GM12864 (cell line): ENCODE measurements around the gene DLGAP4.

Experiments used
- DNase-seq: peaks from one replicate; pipeline ENCODE4 v3.0.0-alpha.2; 2011; ENCODE audit warnings: low read depth
- H3K4me3 ChIP-seq: 2 replicates; pipeline ENCODE4 v1.5.1; 2011; ENCODE audit warnings: mild to moderate bottlenecking, low read depth, low read length, control low read depth
- TF ChIP-seq, protein P1 (sequence below): IDR thresholded peaks from 2 replicates; pipeline ENCODE4 v1.5.1; 2011; ENCODE audit warnings: low read depth, mild to moderate bottlenecking, moderate library complexity, low read length, control low read depth, inconsistent platforms; ENCODE audit errors: missing control alignments

DLGAP4 gene

DNA sequence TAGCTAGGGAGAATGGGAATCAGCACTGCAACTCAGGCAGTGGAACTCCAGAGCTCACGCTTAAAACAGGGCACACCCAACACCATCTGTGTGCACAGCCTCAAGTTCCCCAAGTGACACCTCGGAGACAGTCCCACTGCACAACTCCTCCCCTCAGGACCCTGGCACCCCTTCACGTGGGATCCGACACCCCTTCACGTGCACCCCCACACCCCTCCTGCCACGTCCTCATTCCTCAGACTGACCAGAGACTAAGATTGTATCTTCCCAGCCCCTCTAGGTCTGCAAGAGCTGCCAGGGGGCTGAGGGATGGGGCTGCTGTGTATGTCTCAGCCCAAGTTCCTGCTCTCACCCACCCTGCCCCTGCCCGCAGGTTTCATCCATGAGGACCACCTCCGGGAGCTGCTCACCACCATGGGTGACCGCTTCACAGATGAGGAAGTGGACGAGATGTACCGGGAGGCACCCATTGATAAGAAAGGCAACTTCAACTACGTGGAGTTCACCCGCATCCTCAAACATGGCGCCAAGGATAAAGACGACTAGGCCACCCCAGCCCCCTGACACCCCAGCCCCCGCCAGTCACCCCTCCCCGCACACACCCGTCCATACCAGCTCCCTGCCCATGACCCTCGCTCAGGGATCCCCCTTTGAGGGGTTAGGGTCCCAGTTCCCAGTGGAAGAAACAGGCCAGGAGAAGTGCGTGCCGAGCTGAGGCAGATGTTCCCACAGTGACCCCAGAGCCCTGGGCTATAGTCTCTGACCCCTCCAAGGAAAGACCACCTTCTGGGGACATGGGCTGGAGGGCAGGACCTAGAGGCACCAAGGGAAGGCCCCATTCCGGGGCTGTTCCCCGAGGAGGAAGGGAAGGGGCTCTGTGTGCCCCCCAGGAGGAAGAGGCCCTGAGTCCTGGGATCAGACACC lies 242.8 kb downstream of the DLGAP4 start:
- H3K4me3 ChIP-seq, result no peak overlapping the region
- DNase-seq, result no peak
- TF ChIP-seq, protein P1, sequence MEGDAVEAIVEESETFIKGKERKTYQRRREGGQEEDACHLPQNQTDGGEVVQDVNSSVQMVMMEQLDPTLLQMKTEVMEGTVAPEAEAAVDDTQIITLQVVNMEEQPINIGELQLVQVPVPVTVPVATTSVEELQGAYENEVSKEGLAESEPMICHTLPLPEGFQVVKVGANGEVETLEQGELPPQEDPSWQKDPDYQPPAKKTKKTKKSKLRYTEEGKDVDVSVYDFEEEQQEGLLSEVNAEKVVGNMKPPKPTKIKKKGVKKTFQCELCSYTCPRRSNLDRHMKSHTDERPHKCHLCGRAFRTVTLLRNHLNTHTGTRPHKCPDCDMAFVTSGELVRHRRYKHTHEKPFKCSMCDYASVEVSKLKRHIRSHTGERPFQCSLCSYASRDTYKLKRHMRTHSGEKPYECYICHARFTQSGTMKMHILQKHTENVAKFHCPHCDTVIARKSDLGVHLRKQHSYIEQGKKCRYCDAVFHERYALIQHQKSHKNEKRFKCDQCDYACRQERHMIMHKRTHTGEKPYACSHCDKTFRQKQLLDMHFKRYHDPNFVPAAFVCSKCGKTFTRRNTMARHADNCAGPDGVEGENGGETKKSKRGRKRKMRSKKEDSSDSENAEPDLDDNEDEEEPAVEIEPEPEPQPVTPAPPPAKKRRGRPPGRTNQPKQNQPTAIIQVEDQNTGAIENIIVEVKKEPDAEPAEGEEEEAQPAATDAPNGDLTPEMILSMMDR, result no peak

DNA sequence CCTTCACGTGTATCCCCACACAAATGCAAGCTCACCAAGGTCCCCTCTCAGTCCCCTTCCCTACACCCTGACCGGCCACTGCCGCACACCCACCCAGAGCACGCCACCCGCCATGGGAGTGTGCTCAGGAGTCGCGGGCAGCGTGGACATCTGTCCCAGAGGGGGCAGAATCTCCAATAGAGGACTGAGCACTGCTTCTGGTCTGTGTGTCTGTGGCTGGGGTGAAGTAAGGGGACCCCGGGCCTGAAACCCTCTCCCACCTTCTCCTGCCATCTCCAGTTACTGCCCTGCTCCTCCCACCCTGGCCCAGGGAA lies 243.4 kb downstream of the DLGAP4 start:
- TF ChIP-seq, protein P1, result no peak
- H3K4me3 ChIP-seq, result no peak overlapping the region
- DNase-seq, result no peak

DNA sequence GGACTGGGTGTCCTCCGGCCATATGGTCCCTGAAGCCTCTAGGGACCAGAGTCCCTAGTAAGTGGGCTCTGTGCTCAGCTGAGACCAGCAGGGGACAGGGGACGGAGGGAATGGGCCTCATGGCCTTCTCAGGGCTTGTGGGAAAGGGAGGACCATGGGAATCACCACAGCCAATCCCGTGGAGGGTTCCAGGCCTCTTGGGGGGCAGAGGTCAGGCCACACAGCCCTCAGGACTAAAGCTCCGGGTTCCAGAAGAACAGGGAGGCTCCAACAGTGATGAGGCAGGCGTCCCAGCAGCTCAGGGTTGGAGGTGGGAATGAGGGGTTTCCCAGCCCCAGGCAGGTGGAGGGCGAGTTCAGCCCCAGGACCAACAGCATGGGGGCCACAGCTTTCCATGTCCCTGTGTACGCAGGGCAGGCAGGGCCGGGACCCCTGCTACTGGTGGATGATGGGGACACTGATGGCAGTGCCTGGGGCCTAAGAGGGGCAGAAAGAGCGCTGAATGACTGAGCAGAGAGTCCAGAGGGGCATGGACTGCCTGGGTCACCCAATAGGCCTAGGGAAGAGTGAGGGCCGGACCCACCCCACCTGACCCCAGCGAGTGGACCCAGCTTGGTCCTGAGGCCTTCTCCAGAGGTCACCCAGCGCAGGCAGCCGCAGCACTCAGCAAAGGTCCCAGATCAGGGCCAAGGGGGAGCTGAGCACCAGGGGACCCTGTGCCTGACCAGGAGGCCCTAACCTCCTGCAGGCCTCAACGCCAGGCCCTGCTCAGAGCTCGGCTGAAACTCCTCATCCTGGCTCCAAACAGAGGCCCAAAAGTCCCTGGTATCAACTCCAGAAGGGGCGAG lies 244.0 kb downstream of the DLGAP4 start:
- DNase-seq, result no peak
- TF ChIP-seq, protein P1, result no peak
- H3K4me3 ChIP-seq, result no peak overlapping the region

GRCh38 chr20:36550790-36551299 lies 244.7 kb downstream of the DLGAP4 start:
- DNase-seq, result no peak
- H3K4me3 ChIP-seq, result no peak overlapping the region
- TF ChIP-seq, protein P1, result no peak

- TF ChIP-seq, protein P1, result no peak
- no peak for DNase-seq
- no peak overlapping the region for H3K4me3 ChIP-seq
Measured at GRCh38 chr20:36555248-36555647, 249.1 kb downstream of the DLGAP4 start.

DNA sequence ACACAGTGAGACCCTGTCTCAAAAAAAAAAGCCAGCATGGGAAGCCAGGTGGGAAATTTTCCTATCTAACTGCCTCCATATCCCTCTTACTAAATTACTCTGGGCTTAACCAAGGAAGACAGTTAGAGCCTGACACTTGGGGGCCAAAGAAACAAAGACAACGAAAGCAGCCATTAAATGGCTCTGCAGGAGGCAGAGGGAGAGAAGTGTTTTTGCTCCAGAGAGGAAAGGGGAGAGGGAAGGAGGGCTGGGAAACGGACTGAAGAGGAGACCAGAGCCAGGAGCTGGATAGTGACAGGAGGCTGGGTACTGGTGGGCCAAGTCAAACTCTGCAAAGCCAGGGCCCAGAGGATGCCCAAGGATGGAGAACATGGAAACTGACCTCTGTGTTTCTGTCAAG lies 256.6 kb downstream of the DLGAP4 start:
- no peak overlapping the region for H3K4me3 ChIP-seq
- TF ChIP-seq, protein P1, result no peak
- no peak for DNase-seq
